ENCODE results near the gene CKAP5.

- TF ChIP-seq CTCF (conservative IDR thresholded peaks at IDR 0.05; ENCODE audit: low read depth, low read length) (no peak), EZH2 (IDR thresholded peaks at IDR 0.05; ENCODE audit: borderline replicate concordance, low read depth, low read length, poor library complexity, severe bottlenecking) (no peak)
These were observed 22.8 kb upstream of the CKAP5 start for GRCh38 chr11:46868912-46869311.
